Measurements from ENCODE around the gene SERINC1. TPM values are rescaled to one million over a fixed set of nuclear protein-coding genes. Genes with fewer than 3 reads are reported as not detected.
A peak's percentile ranks its signal among the peaks of the same experiment; 100 is the strongest.

The SERINC1 gene
- total and polyA plus RNA-seq, 9 of the 15 experiments (the other 6 are each of a cell fraction or from before 2014, with no cell fraction given), result 28.8 to 64.6 (median 39.7) TPM

GRCh38 chr6:122399348-122400120, 72.1 kb downstream of the SERINC1 start, which contains the start of gene HSF2 (continued):
- TF ChIP-seq TSHZ1 (CRISPR knock-in tag; IDR thresholded peaks at IDR 0.05) (no peak), HLTF (IDR thresholded peaks at IDR 0.05) (no peak), ZC3H4 (CRISPR knock-in tag; IDR thresholded peaks at IDR 0.05; ENCODE audit: borderline replicate concordance) (no peak), ATF4 (CRISPR knock-in tag; IDR thresholded peaks at IDR 0.05) (no peak), BCOR (IDR thresholded peaks at IDR 0.05) (0 out of 2 replicates have a peak, but pooled peaks have one; percentile 6), SIN3B (IDR thresholded peaks at IDR 0.05; ENCODE audit: low read depth) (0 out of 2 replicates have a peak, but pooled peaks have one; percentile 37), ZNF57 (CRISPR knock-in tag; IDR thresholded peaks at IDR 0.05) (no peak), RUNX1 (IDR thresholded peaks at IDR 0.05; ENCODE audit: low read depth) (no peak), ZNF280B (CRISPR knock-in tag; IDR thresholded peaks at IDR 0.05) (no peak), MCM3 (IDR thresholded peaks at IDR 0.05) (no peak)
- TF ChIP-seq, protein P1, sequence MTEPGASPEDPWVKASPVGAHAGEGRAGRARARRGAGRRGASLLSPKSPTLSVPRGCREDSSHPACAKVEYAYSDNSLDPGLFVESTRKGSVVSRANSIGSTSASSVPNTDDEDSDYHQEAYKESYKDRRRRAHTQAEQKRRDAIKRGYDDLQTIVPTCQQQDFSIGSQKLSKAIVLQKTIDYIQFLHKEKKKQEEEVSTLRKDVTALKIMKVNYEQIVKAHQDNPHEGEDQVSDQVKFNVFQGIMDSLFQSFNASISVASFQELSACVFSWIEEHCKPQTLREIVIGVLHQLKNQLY (CRISPR knock-in tag; conservative IDR thresholded peaks at IDR 0.05), result no peak
- TF ChIP-seq, protein P2, sequence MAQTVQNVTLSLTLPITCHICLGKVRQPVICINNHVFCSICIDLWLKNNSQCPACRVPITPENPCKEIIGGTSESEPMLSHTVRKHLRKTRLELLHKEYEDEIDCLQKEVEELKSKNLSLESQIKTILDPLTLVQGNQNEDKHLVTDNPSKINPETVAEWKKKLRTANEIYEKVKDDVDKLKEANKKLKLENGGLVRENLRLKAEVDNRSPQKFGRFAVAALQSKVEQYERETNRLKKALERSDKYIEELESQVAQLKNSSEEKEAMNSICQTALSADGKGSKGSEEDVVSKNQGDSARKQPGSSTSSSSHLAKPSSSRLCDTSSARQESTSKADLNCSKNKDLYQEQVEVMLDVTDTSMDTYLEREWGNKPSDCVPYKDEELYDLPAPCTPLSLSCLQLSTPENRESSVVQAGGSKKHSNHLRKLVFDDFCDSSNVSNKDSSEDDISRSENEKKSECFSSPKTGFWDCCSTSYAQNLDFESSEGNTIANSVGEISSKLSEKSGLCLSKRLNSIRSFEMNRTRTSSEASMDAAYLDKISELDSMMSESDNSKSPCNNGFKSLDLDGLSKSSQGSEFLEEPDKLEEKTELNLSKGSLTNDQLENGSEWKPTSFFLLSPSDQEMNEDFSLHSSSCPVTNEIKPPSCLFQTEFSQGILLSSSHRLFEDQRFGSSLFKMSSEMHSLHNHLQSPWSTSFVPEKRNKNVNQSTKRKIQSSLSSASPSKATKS (CRISPR knock-in tag; IDR thresholded peaks at IDR 0.05), result no peak
